RWPE1 (cell line): ENCODE data around the gene GET3.

Experiments
- CTCF ChIA-PET: fragments of 350-600 bp; sonication (Branson Sonifier 250); formaldehyde crosslinking; extraction: SDS; loops from one replicate; lab custom pipeline; 2021; lab: Yijun Ruan, JAX
- POLR2A ChIA-PET: fragments of 400-600 bp; formaldehyde crosslinking; extraction: SDS; loops from one replicate; lab custom pipeline; 2020; ENCODE audit warnings: antibody characterized with exemption; ENCODE audit not compliant: low non-redundant PET; lab: Yijun Ruan, JAX
- DNase-seq: peaks from one replicate; pipeline ENCODE4 v3.0.0; 2012; ENCODE audit warnings: low spot score
- H3K27ac ChIP-seq: fragments of 450-650 bp; 2 replicates; pipeline ENCODE4 v1.5.1; 2017
- TF ChIP-seq, protein P1 (sequence below): fragments of 450-650 bp; conservative IDR thresholded peaks from 2 replicates; pipeline ENCODE4 v1.5.1; 2017; ENCODE audit warnings: low read depth, mild to moderate bottlenecking

The GET3 gene

DNA sequence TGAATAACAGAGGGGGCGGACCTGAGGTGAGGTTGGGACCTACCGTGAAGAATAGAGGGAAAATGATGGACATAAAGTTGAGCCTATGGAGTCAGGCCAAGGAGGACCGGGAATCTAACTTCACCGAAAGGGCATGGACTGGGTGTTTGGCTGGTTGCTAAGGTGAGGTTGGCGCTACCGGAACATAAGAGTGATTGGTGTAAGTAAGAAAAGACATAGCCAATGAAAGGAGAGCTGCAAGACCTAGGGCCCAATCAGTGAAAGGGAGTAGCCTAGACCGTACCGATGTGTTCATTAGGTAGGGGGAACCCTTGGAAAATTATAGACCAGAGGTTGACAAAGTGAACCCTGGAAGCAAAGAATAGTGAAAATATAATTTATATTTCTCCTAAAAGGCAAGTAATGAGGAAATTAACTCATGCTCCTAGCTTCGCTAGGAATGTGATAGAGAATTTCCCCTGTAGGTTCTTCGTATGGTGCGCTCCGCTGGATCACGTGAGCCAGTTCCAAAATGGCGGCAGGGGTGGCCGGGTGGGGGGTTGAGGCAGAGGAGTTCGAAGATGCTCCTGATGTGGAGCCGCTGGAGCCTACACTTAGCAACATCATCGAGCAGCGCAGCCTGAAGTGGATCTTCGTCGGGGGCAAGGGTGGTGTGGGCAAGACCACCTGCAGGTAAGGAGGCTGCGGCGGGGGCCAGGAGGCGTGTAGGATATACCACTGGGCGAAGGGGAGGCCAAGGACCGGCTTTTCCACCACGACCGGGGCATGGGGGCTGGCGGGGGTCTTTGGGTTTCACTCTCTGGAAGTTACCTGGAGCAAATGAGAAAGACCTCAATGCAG is at the start of gene GET3:
Gene GET3 (plus strand): TSS at position 503 of the 840 bp plus-strand sequence. CDS start 9 bp downstream, at position 512.
- TF ChIP-seq, protein P1, sequence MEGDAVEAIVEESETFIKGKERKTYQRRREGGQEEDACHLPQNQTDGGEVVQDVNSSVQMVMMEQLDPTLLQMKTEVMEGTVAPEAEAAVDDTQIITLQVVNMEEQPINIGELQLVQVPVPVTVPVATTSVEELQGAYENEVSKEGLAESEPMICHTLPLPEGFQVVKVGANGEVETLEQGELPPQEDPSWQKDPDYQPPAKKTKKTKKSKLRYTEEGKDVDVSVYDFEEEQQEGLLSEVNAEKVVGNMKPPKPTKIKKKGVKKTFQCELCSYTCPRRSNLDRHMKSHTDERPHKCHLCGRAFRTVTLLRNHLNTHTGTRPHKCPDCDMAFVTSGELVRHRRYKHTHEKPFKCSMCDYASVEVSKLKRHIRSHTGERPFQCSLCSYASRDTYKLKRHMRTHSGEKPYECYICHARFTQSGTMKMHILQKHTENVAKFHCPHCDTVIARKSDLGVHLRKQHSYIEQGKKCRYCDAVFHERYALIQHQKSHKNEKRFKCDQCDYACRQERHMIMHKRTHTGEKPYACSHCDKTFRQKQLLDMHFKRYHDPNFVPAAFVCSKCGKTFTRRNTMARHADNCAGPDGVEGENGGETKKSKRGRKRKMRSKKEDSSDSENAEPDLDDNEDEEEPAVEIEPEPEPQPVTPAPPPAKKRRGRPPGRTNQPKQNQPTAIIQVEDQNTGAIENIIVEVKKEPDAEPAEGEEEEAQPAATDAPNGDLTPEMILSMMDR, result no peak
- ChIA-PET POLR2A (no interaction called here), CTCF (interaction anchor here (0.5 to 0.7 kb wide), 2 partner anchors 23 to 69 kb away, joined by 3 read pairs; no protein-coding TSS in a partner anchor)
- H3K27ac ChIP-seq, result peak within 1 kb of the TSS; percentile 96
- peak; percentile 99 for DNase-seq

DNA sequence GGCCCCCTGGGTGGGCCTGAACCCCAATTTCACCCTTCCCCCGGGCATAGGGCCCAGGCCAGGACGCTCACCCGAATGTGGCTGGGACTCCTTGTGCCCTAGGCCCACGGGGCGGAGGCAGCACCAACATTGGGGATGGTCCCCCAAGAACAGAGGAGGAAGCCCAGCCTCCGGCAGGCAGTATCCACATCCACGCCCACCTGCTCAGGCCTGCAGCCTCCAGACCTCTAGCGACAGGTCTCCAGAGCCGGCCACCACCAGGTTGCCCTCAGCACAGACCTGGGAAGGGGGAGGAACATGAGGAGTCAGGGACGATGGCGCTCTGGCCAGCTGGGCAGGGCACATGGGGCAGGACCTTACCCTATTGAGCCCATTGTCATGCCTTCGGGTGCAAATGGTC is 48.3 kb upstream of the GET3 start:
- ChIA-PET POLR2A (no interaction called here), CTCF (interaction anchor here (0.7 kb wide), 1 partner anchor 33 kb away, joined by 3 read pairs; no protein-coding TSS in a partner anchor)
- TF ChIP-seq, protein P1, result no peak
- no peak for DNase-seq
- no peak overlapping the region for H3K27ac ChIP-seq

DNA sequence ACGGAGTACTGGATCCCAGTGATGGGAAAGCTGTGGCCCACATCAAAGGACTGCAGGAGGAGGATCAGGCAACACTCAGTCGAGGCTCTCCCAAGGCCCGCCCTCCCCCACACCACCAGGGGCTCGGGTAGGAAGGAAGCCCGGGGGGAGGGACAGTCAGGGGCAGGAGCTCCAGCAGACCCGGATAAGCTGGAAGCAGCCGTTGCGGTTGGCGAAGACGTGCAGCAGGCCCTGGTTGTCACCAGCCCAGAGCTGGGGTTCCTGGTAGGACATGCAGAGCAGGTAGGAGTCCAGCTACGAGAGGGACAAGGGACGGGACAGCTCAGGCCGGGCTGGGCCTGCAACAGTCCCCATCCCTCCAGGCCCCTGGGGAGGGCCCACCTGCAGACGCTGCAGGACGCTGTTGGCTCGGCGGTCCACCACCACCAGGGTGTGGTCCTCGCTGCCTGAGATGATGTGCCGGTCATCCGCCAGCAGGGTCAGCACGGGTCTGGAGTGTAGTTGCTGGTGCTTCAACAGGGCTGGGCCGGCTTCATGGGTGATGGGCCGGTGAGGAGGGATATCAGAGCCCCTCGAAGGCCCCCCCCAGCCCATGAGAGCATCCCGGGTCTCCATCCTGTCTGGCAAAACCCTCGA is 47.6 kb upstream of the GET3 start:
- ChIA-PET CTCF (interaction anchor here (0.7 kb wide), 1 partner anchor 32 kb away, joined by 3 read pairs; no protein-coding TSS in a partner anchor), POLR2A (no interaction called here)
- no peak overlapping the region; the same call in 1 of the 2 replicates for H3K27ac ChIP-seq
- TF ChIP-seq, protein P1, result no peak
- no peak for DNase-seq

DNA sequence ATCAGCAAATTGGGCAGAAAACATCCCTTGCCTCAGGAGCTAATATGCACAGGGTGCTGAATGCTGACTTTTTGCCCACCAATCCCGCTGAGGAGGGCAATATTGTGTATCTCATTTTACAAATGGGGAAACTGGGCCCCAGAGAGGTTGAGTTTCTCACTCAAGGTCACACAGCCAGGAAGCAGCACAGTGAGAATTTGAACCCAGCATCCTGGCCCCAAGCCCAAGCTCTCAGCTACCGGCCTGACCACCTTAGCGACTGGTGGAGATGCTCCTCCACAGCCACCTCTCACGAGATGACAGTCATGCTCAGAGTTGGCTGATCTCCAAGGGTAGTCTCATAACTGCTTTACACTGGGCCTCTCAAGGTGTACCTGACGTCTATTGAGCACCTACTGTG is 44.3 kb upstream of the GET3 start:
- TF ChIP-seq, protein P1, result no peak
- no peak for DNase-seq
- no peak overlapping the region for H3K27ac ChIP-seq
- CTCF ChIA-PET, result no interaction called here
- POLR2A ChIA-PET, result no interaction called here

DNA sequence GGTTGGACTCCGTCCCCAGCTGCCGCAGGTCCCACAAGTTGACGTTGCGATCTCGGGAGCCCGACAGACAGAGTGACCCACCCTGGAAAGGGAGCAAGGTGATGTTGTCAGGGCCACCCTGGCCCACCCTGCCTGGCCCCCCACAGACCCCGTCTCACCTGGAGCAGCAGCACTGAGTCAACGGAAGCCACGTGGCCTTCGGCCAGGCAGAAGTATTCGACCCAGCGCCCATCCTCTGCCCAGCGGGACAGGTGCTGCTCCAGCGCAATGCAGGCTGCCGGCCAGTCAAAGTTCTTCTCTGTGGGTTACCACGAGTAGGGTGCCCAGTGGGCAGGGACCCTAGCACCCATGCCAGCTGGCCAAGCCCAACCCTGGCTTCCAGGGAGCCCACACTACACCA is 42.7 kb upstream of the GET3 start:
- ChIA-PET CTCF (no interaction called here), POLR2A (no interaction called here)
- no peak for DNase-seq
- H3K27ac ChIP-seq, result no peak overlapping the region
- TF ChIP-seq, protein P1, result no peak

DNA sequence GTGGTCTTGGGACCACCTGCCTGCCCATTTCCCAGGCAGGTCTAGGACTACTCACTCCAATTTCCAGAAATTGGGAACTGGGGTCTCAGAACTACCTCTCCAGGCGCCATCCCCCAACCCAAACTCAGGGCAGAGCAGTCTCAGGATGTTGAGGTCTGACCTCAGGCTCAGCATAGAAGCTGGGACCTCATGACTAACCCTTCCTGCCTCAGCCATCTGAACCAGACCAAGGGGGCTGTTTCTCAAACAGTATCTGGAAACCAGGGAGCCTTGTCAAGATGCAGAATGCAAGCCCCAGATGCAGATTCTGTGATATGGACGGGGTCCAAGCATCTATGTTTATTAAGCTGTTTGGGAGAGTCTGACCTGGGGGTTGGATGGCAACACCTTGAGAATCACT is 42.2 kb upstream of the GET3 start:
- TF ChIP-seq, protein P1, result no peak
- ChIA-PET POLR2A (no interaction called here), CTCF (no interaction called here)
- no peak for DNase-seq
- no peak overlapping the region for H3K27ac ChIP-seq
